A549 (cell line): ENCODE data around the gene MAPRE3. TPM values are rescaled to one million over a fixed set of nuclear protein-coding genes. Genes with fewer than 3 reads are reported as not detected.

ENCODE experiments used
- ATAC-seq, 2 experiments: fragments of 200-7000 bp in 1 of 2; fragments of >200 bp in 1 of 2; cut with Nextera tagmentation in 1 of 2; cut with Tn5 transposase in 1 of 2; 3 replicates each; pipeline versions ENCODE4 v1.8.0 to v1.9.1; 2018 to 2020; ENCODE audit warnings: mild to moderate bottlenecking in 1 of 2, moderate library complexity in 1 of 2
- CTCF ChIA-PET: fragments of 300-600 bp; sonication (Branson Sonifier 250); formaldehyde crosslinking; extraction: SDS; loops from one replicate; lab custom pipeline; 2021; ENCODE audit warnings: antibody characterized with exemption, inconsistent platforms; lab: Yijun Ruan, JAX
- POLR2A ChIA-PET: fragments of 350-600 bp; formaldehyde crosslinking; extraction: SDS; loops from one replicate; lab custom pipeline; 2021; ENCODE audit warnings: antibody characterized with exemption, inconsistent platforms; lab: Yijun Ruan, JAX
- DNase-seq, 2 experiments: peaks; one replicate each; pipeline versions ENCODE4 v3.0.0 to v3.0.0-alpha.2; 2011 to 2016; ENCODE audit warnings: low read depth in 1 of 2, low spot score in 1 of 2
- FAIRE-seq: peaks from 2 replicates; lab custom pipeline; 2011; peaks lifted over from hg19 to GRCh38; lab: Jason Lieb, UNC
- H3K27ac ChIP-seq, 2 experiments: fragments of >200 bp; sonication (Bioruptor Twin); formaldehyde crosslinking; 3 replicates each; pipeline ENCODE4 v1.5.1; 2016 to 2017
- H3K4me1 ChIP-seq: fragments of >200 bp; sonication (Bioruptor Twin); formaldehyde crosslinking; 3 replicates; pipeline ENCODE4 v1.6.1; 2016
- H3K4me2 ChIP-seq: fragments of >200 bp; sonication (Bioruptor Twin); formaldehyde crosslinking; 3 replicates; pipeline ENCODE4 v1.6.1; 2016
- H3K4me3 ChIP-seq: fragments of >200 bp; sonication (Bioruptor Twin); formaldehyde crosslinking; 3 replicates; pipeline ENCODE4 v1.5.1; 2016
- H3K9me3 ChIP-seq: fragments of >200 bp; sonication (Bioruptor Twin); formaldehyde crosslinking; 3 replicates; pipeline ENCODE4 v1.6.1; 2016
- BHLHE40 ChIP-seq: IDR thresholded peaks from 2 replicates; pipeline ENCODE4 v1.6.1; 2012; ENCODE audit warnings: low read depth, low read length, inconsistent platforms
- CBX2 ChIP-seq: fragments of 200-600 bp; sonication (generic); IDR thresholded peaks from 2 replicates; pipeline ENCODE4 v1.6.1; 2016; ENCODE audit warnings: low read depth, mild to moderate bottlenecking, borderline replicate concordance
- CBX8 ChIP-seq: fragments of 200-600 bp; sonication (generic); IDR thresholded peaks from 2 replicates; pipeline ENCODE4 v1.6.1; 2016
- CHD2 ChIP-seq: fragments of 150-350 bp; IDR thresholded peaks from 2 replicates; pipeline ENCODE4 v1.6.1; 2014; ENCODE audit warnings: low read length; ENCODE audit not compliant: partially characterized antibody
- CHD4 ChIP-seq: fragments of 200-600 bp; sonication (generic); IDR thresholded peaks from 2 replicates; pipeline ENCODE4 v1.6.1; 2016; ENCODE audit warnings: antibody characterized with exemption, mild to moderate bottlenecking, borderline replicate concordance
- ESRRA ChIP-seq: fragments of 150-350 bp; IDR thresholded peaks from 2 replicates; pipeline ENCODE4 v1.6.1; 2014; ENCODE audit warnings: mild to moderate bottlenecking, low read length, borderline replicate concordance
- FOSB ChIP-seq: fragments of 250-450 bp; sonication (Bioruptor Pico); IDR thresholded peaks from 2 replicates; pipeline ENCODE4 v1.5.0; 2020; ENCODE audit warnings: mild to moderate bottlenecking, moderate library complexity
- FOSL2 ChIP-seq, 2 experiments: fragments of 450-650 bp in 1 of 2; fragments of >200 bp in 1 of 2; sonication (Bioruptor Twin) in 1 of 2; formaldehyde crosslinking; IDR thresholded peaks; 2 replicates each; pipeline versions ENCODE4 v1.5.0 to v1.6.1; 2016 to 2020; ENCODE audit warnings: mild to moderate bottlenecking in 1 of 2, moderate library complexity in 1 of 2
- FOXS1 ChIP-seq: fragments of 250-450 bp; sonication (Bioruptor Pico); IDR thresholded peaks from 2 replicates; pipeline ENCODE4 v1.5.0; 2020; ENCODE audit warnings: mild to moderate bottlenecking, moderate library complexity
- GATA3 ChIP-seq: IDR thresholded peaks from 2 replicates; pipeline ENCODE4 v1.6.1; 2012; ENCODE audit warnings: borderline replicate concordance
- HOXA7 ChIP-seq: fragments of 250-450 bp; sonication (Bioruptor Pico); IDR thresholded peaks from 2 replicates; pipeline ENCODE4 v1.5.0; 2020; ENCODE audit warnings: mild to moderate bottlenecking, moderate library complexity
- JUN ChIP-seq, 2 experiments: fragments of >200 bp; sonication (Bioruptor Twin); formaldehyde crosslinking; IDR thresholded peaks; 2 replicates in 1 of 2; 3 replicates in 1 of 2; pipeline ENCODE4 v1.6.1; 2016 to 2017
- MAFK ChIP-seq: fragments of 450-650 bp; IDR thresholded peaks from 2 replicates; pipeline ENCODE4 v1.6.1; 2014; ENCODE audit not compliant: partially characterized antibody
- NFE2L2 ChIP-seq: fragments of 150-350 bp; conservative IDR thresholded peaks from 2 replicates; pipeline ENCODE4 v1.6.1; 2014; ENCODE audit warnings: low read length
- NR3C1 ChIP-seq: fragments of >200 bp; sonication (Bioruptor Twin); formaldehyde crosslinking; IDR thresholded peaks from 3 replicates; pipeline ENCODE4 v1.6.1; 2017
- PHF8 ChIP-seq: fragments of 200-600 bp; sonication (generic); IDR thresholded peaks from 2 replicates; pipeline ENCODE4 v1.6.1; 2016; ENCODE audit warnings: low read depth, mild to moderate bottlenecking, antibody characterized with exemption, moderate library complexity, borderline replicate concordance
- POLR2AphosphoS2 ChIP-seq: conservative IDR thresholded peaks from 2 replicates; pipeline ENCODE4 v1.6.1; 2012; ENCODE audit warnings: low read length, improper control_type of control experiment, inconsistent platforms
- RAD21 ChIP-seq, 2 experiments: fragments of >200 bp in 1 of 2; sonication (Bioruptor Twin) in 1 of 2; formaldehyde crosslinking in 1 of 2; IDR thresholded peaks in 1 of 2; conservative IDR thresholded peaks in 1 of 2; 2 replicates in 1 of 2; 3 replicates in 1 of 2; pipeline ENCODE4 v1.6.1; 2012 to 2018; ENCODE audit warnings: inconsistent platforms in 1 of 2
- RARB ChIP-seq: fragments of 250-450 bp; sonication (Bioruptor Pico); IDR thresholded peaks from 2 replicates; pipeline ENCODE4 v1.8.0; 2021; ENCODE audit warnings: mild to moderate bottlenecking, moderate library complexity
- RCOR1 ChIP-seq: fragments of 150-350 bp; IDR thresholded peaks from 2 replicates; pipeline ENCODE4 v1.6.1; 2014; ENCODE audit warnings: antibody characterized with exemption, low read length, low read depth
- RFX5 ChIP-seq: fragments of 450-650 bp; IDR thresholded peaks from 2 replicates; pipeline ENCODE4 v1.7.1; 2014; ENCODE audit warnings: antibody characterized with exemption, mild to moderate bottlenecking, moderate library complexity
- SMC3 ChIP-seq: fragments of >200 bp; sonication (Bioruptor Twin); formaldehyde crosslinking; IDR thresholded peaks from 3 replicates; pipeline ENCODE4 v1.6.1; 2018; ENCODE audit warnings: inconsistent platforms
- SREBF2 ChIP-seq: fragments of 450-650 bp; IDR thresholded peaks from 2 replicates; pipeline ENCODE4 v1.6.1; 2014; ENCODE audit warnings: mild to moderate bottlenecking, moderate library complexity
- ZC3H11A ChIP-seq: fragments of 450-650 bp; IDR thresholded peaks from 2 replicates; pipeline ENCODE4 v1.6.1; 2014; ENCODE audit warnings: antibody characterized with exemption, mild to moderate bottlenecking
- ZSCAN20 ChIP-seq: fragments of 250-450 bp; sonication (Bioruptor Pico); IDR thresholded peaks from 2 replicates; pipeline ENCODE4 v1.8.0; 2022; ENCODE audit warnings: mild to moderate bottlenecking, moderate library complexity
- WGBS: methylation state at CpG from one replicate; pipeline ENCODE4 v1.1.6; 2017; ENCODE audit errors: missing lambda C conversion rate; 5-methylcytosine and 5-hydroxymethylcytosine counted together
- polyA plus RNA-seq, 4 experiments: library from polyadenylated mRNA; depleted of rRNA in 3 of 4; stranded (reverse); fragments of >200 nt; fragmentation: RNase III in 1 of 4; extraction: RNeasy Plus Mini Kit Qiagen cat#74134 plus additional on column Dnase treatment in 1 of 4; gene quantifications; 2 replicates in 3 of 4; 3 replicates in 1 of 4; pipeline ENCODE4 v1.2.3, GENCODE V29; 2011 to 2017
- TF ChIP-seq, protein P1 (sequence below): fragments of >200 bp; sonication (Bioruptor Twin); formaldehyde crosslinking; IDR thresholded peaks from 3 replicates; pipeline ENCODE4 v1.5.1; 2016
- TF ChIP-seq, protein P2 (sequence below): fragments of 250-450 bp; sonication (Bioruptor Pico); IDR thresholded peaks from 2 replicates; pipeline ENCODE4 v1.5.0; 2020; ENCODE audit warnings: low read depth, mild to moderate bottlenecking, moderate library complexity
- TF ChIP-seq, protein P3 (sequence below): IDR thresholded peaks from 2 replicates; pipeline ENCODE4 v1.6.1; 2012

Gene MAPRE3
- polyA plus RNA-seq, 2 of the 4 experiments (the other 2 are of a cell fraction): 12.1 to 21.5 TPM

DNA sequence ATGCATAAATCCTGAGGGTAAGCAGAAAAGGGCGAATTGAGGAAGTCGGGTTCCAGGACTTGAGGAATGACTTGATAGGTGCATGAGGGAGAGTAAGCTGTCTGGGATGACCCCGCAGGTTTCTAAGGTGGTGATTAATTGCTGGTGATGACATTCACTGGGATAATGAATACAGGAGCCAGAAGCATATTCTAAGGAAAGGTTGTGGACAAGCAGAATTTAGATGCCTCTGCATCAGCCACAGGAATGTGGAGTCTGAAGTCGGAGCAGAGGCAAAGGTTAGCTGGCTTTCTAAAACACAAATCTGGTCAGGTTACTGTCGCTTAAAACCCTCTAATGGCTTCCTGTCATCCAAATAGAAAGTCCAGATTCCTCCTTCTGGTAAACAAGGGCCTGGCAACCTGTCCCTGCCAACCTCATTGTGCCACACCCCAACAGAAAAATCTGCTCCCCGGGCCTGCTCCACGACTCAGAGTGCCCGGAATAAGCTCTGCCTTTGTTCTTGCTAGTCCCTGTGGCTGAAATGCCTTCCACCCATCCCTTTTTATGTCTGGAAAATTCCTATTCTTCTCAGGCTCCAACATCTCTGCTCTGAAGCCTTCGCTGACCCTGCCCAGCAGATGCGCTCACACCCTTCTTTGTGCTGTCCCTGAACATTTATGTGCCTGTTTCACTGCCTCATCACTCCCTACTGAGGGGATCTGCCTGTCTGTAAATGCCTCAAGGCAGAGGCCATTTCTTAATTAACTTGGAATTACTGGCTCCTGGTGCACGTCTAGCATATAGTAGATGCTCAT is 51.0 kb downstream of the MAPRE3 start:
- Histone ChIP-seq H3K4me3 (no peak overlapping the region), H3K4me2 (no peak overlapping the region)

DNA sequence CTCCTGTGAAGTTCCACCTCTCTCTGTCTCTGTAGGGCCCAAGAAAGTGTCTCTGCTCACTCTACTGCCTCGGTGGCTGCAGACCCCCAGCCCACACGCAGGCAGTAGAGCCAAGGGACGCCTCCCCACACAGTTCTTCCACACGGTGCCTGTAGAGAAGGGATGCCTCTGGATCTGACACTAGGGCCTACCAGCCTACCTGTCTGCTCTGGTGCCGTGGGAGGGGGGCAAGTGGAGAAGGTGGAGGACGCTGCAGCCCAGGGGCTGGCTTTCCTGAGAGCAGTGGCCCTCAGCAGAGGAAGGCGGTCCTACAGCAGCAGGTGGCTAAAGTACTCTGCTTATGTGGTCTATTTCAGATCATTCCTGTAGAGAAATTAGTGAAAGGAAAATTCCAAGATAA is 53.3 kb downstream of the MAPRE3 start:
- TF ChIP-seq NR3C1 (no peak), FOXS1 (no peak), ZC3H11A (no peak), SREBF2 (no peak), NFE2L2 (no peak), HOXA7 (CRISPR knock-in tag) (no peak), BHLHE40 (no peak), GATA3 (no peak)
- TF ChIP-seq, protein P1, sequence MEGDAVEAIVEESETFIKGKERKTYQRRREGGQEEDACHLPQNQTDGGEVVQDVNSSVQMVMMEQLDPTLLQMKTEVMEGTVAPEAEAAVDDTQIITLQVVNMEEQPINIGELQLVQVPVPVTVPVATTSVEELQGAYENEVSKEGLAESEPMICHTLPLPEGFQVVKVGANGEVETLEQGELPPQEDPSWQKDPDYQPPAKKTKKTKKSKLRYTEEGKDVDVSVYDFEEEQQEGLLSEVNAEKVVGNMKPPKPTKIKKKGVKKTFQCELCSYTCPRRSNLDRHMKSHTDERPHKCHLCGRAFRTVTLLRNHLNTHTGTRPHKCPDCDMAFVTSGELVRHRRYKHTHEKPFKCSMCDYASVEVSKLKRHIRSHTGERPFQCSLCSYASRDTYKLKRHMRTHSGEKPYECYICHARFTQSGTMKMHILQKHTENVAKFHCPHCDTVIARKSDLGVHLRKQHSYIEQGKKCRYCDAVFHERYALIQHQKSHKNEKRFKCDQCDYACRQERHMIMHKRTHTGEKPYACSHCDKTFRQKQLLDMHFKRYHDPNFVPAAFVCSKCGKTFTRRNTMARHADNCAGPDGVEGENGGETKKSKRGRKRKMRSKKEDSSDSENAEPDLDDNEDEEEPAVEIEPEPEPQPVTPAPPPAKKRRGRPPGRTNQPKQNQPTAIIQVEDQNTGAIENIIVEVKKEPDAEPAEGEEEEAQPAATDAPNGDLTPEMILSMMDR: no peak
- TF ChIP-seq, protein P2, sequence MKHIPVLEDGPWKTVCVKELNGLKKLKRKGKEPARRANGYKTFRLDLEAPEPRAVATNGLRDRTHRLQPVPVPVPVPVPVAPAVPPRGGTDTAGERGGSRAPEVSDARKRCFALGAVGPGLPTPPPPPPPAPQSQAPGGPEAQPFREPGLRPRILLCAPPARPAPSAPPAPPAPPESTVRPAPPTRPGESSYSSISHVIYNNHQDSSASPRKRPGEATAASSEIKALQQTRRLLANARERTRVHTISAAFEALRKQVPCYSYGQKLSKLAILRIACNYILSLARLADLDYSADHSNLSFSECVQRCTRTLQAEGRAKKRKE: no peak
- TF ChIP-seq, protein P3, sequence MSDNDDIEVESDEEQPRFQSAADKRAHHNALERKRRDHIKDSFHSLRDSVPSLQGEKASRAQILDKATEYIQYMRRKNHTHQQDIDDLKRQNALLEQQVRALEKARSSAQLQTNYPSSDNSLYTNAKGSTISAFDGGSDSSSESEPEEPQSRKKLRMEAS: no peak
- H3K27ac ChIP-seq: no peak overlapping the region
- H3K9me3 ChIP-seq: no peaks in the 10 kb centered on the region
- no peak overlapping the region for H3K4me3 ChIP-seq
- ChIA-PET POLR2A (no interaction called here), CTCF (interaction anchor here (1.1 to 7.6 kb wide), 9 partner anchors 7 to 181 kb away, joined by 5 to 65 read pairs (median 10); partner anchors contain the start of gene DPYSL5)
- no peak overlapping the region for H3K4me2 ChIP-seq
- WGBS: 84% methylated on average over 7 of the region's 7 CpGs
- ATAC-seq: no peak
- no peak for FAIRE-seq
- no peak for DNase-seq
- peaks cover 17% of the 10 kb centered on the region for H3K4me1 ChIP-seq

More for the DNA sequence above, 51.0 kb downstream of the MAPRE3 start:
- Histone ChIP-seq H3K4me1 (peaks cover 20% of the 10 kb centered on the region), H3K27ac (peak overlapping the region in 1 of 2 experiments; percentile 32; a peak in 2 of 6 replicates), H3K9me3 (no peaks in the 10 kb centered on the region)
- CTCF ChIA-PET: interaction anchor here (0.7 to 5.3 kb wide), 7 partner anchors 10 to 174 kb away, joined by 3 to 41 read pairs (median 5); partner anchors contain the start of genes DPYSL5 and MAPRE3
- POLR2A ChIA-PET: no interaction called here
- no peak for FAIRE-seq
- no peak for TF ChIP-seq ESRRA
- TF ChIP-seq CBX2: no peak
- WGBS: 63% methylated on average over 11 of the region's 11 CpGs
- peak in 1 of 2 experiments; percentile 25 for DNase-seq
- no peak for ATAC-seq

DNA sequence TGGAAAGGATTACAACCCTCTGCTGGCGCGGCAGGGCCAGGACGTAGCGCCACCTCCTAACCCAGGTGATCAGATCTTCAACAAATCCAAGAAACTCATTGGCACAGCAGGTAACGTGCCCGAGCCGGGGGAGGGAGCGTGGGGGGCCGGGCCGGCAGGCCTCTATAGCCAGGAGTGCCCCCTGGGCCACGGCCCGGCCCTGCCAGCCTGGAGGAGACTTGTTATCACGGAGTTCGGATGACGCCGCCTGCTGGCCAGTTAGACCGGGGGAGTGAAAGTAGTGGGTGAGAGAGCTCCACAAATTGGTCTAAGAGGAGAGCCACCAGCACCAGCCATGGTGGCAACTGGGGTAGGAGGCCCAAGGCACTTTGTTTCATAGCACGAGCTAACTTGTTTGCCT is 53.8 kb downstream of the MAPRE3 start:
- ATAC-seq (peak; percentile 9 to 76; a peak in 3 of 6 replicates), FAIRE-seq (no peak), DNase-seq (peak; percentile 50 to 58)
- Histone ChIP-seq H3K27ac (no peak overlapping the region), H3K4me1 (peaks cover 21% of the 10 kb centered on the region), H3K4me2 (no peak overlapping the region), H3K4me3 (no peak overlapping the region), H3K9me3 (no peaks in the 10 kb centered on the region)
- WGBS: 77% methylated on average over 18 of the region's 18 CpGs
- CTCF ChIA-PET: interaction anchor here (0.7 to 7.6 kb wide), 12 partner anchors 8 to 182 kb away, joined by 3 to 65 read pairs (median 6); partner anchors contain the start of genes DPYSL5 and TMEM214
- POLR2A ChIA-PET: no interaction called here
- TF ChIP-seq RFX5 (no peak), FOSL2 (IDR thresholded peaks at IDR 0.05) (no peak), FOSL2 (CRISPR knock-in tag; IDR thresholded peaks at IDR 0.05) (no peak), CHD4 (no peak), RCOR1 (no peak), POLR2AphosphoS2 (no peak), SMC3 (0 out of 3 replicates have a peak, but pooled peaks have one; percentile 23), PHF8 (no peak), JUN (IDR thresholded peaks at IDR 0.05) (no peak), CHD2 (no peak), RARB (no peak), ZSCAN20 (CRISPR knock-in tag) (no peak), FOSB (no peak), CBX8 (no peak), MAFK (no peak), FOXS1 (no peak), RAD21 (conservative IDR thresholded peaks at IDR 0.05 in 1 of 2, IDR thresholded peaks at IDR 0.05 in 1 of 2) (0 out of 5 replicates have a peak, but pooled peaks of 1 of the 2 experiments have one; percentile 13)
- TF ChIP-seq, protein P1: peak; percentile 40
